DND-41 (cell line): ENCODE measurements around the gene FABP6.

Source experiments
- ATAC-seq: fragments of 200-7000 bp; cut with Tn5 transposase; 3 replicates; pipeline ENCODE4 v1.9.1; 2021; ENCODE audit warnings: low read depth; ENCODE audit not compliant: insufficient read depth
- DNase-seq: peaks from one replicate; pipeline ENCODE4 v3.0.0-alpha.2; 2020
- H2AFZ ChIP-seq: 2 replicates; pipeline ENCODE4 v1.6.0; 2012; ENCODE audit warnings: low read depth, low read length
- H3K27ac ChIP-seq: 2 replicates; pipeline ENCODE4 v1.5.1; 2012; ENCODE audit warnings: low read length, inconsistent platforms
- H3K27me3 ChIP-seq: fragments of 200-600 bp; sonication (generic); 2 replicates; pipeline ENCODE4 v1.6.0; 2012; ENCODE audit warnings: low read length, mild to moderate bottlenecking, inconsistent platforms; ENCODE audit not compliant: insufficient read depth, poor library complexity
- H3K36me3 ChIP-seq: 2 replicates; pipeline ENCODE4 v1.5.1; 2012; ENCODE audit warnings: low read length, inconsistent platforms; ENCODE audit not compliant: insufficient read depth
- H3K4me1 ChIP-seq: 2 replicates; pipeline ENCODE4 v1.5.1; 2012; ENCODE audit warnings: mild to moderate bottlenecking, low read length; ENCODE audit not compliant: insufficient read depth
- H3K4me2 ChIP-seq: 2 replicates; pipeline ENCODE4 v1.6.0; 2012; ENCODE audit warnings: mild to moderate bottlenecking, moderate library complexity, low read length, inconsistent platforms; ENCODE audit not compliant: insufficient read depth
- H3K4me3 ChIP-seq, 2 experiments: fragments of 200-600 bp in 1 of 2; shearing (Covaris generic) in 1 of 2; 2 replicates each; pipeline ENCODE4 v1.5.1; 2012 to 2016; ENCODE audit warnings: inconsistent platforms in 2 of 2, low read length in 2 of 2, mild to moderate bottlenecking in 2 of 2, low read depth in 1 of 2, moderate library complexity in 1 of 2
- H3K79me2 ChIP-seq: 2 replicates; pipeline ENCODE4 v1.6.0; 2012; ENCODE audit warnings: low read length, inconsistent platforms; ENCODE audit not compliant: insufficient read depth
- H3K9ac ChIP-seq: 2 replicates; pipeline ENCODE4 v1.6.0; 2012; ENCODE audit warnings: low read depth, mild to moderate bottlenecking, inconsistent platforms, low read length, moderate library complexity
- H3K9me3 ChIP-seq: 2 replicates; pipeline ENCODE4 v1.5.1; 2012; ENCODE audit warnings: low read length, moderate library complexity, mild to moderate bottlenecking, inconsistent platforms; ENCODE audit not compliant: insufficient read depth, severe bottlenecking
- H4K20me1 ChIP-seq: 2 replicates; pipeline ENCODE4 v1.6.0; 2012; ENCODE audit warnings: low read length; ENCODE audit not compliant: insufficient read depth
- CTCF ChIP-seq: IDR thresholded peaks from 2 replicates; pipeline ENCODE4 v1.5.1; 2012; ENCODE audit warnings: borderline replicate concordance, low read length, moderate library complexity, mild to moderate bottlenecking; ENCODE audit not compliant: poor library complexity, severe bottlenecking; ENCODE audit errors: extremely low read depth
- EZH2 ChIP-seq: IDR thresholded peaks from 3 replicates; pipeline ENCODE4 v1.6.1; 2012; ENCODE audit warnings: borderline replicate concordance, low read depth, mild to moderate bottlenecking, moderate library complexity, low read length, inconsistent platforms; ENCODE audit not compliant: severe bottlenecking

Gene FABP6

GRCh38 chr5:160183075-160183474 lies 46.2 kb upstream of the FABP6 start:
- ATAC-seq, result no peak
- no peak overlapping the region for H3K4me2 ChIP-seq
- TF ChIP-seq CTCF (no peak), EZH2 (no peak)
- no peaks in the 10 kb centered on the region for H4K20me1 ChIP-seq
- H3K4me3 ChIP-seq, result no peak overlapping the region
- H3K27me3 ChIP-seq, result no peaks in the 10 kb centered on the region
- no peaks in the 10 kb centered on the region for H3K79me2 ChIP-seq
- no peaks in the 10 kb centered on the region for H3K4me1 ChIP-seq
- DNase-seq, result no peak
- H2AFZ ChIP-seq, result no peak overlapping the region
- no peak overlapping the region for H3K9ac ChIP-seq
- no peaks in the 10 kb centered on the region for H3K9me3 ChIP-seq
- H3K36me3 ChIP-seq, result no peaks in the 10 kb centered on the region
- H3K27ac ChIP-seq, result no peak overlapping the region

- Histone ChIP-seq H3K9ac (no peak overlapping the region), H3K27me3 (no peaks in the 10 kb centered on the region), H3K4me1 (no peaks in the 10 kb centered on the region), H3K27ac (no peak overlapping the region), H3K4me2 (no peak overlapping the region), H3K9me3 (no peaks in the 10 kb centered on the region), H3K4me3 (no peak overlapping the region), H3K79me2 (no peaks in the 10 kb centered on the region), H2AFZ (no peak overlapping the region), H4K20me1 (no peaks in the 10 kb centered on the region), H3K36me3 (no peaks in the 10 kb centered on the region)
- ATAC-seq (no peak), DNase-seq (no peak)
- TF ChIP-seq CTCF, result no peak
- no peak for TF ChIP-seq EZH2
Measured at GRCh38 chr5:160185626-160186360, 43.5 kb upstream of the FABP6 start.

GRCh38 chr5:160186480-160186879 lies 42.8 kb upstream of the FABP6 start:
- no peaks in the 10 kb centered on the region for H4K20me1 ChIP-seq
- no peak overlapping the region for H3K4me2 ChIP-seq

More at GRCh38 chr5:160186480-160186879, 42.8 kb upstream of the FABP6 start:
- H3K9me3 ChIP-seq, result no peaks in the 10 kb centered on the region
- H3K27ac ChIP-seq, result no peak overlapping the region
- H3K9ac ChIP-seq, result no peak overlapping the region
- DNase-seq (no peak), ATAC-seq (no peak)
- no peak overlapping the region for H3K4me3 ChIP-seq
- no peaks in the 10 kb centered on the region for H3K4me1 ChIP-seq
- H2AFZ ChIP-seq, result no peak overlapping the region
- H3K27me3 ChIP-seq, result no peaks in the 10 kb centered on the region
- H3K79me2 ChIP-seq, result no peaks in the 10 kb centered on the region
- H3K36me3 ChIP-seq, result no peaks in the 10 kb centered on the region
- TF ChIP-seq EZH2 (no peak), CTCF (no peak)
